Spleen (tissue), 11 donors: ENCODE results near the gene ACLY. TPM values are rescaled to one million over a fixed set of nuclear protein-coding genes. Genes with fewer than 3 reads are reported as not detected.
A peak's percentile ranks its signal among the peaks of the same experiment; 100 is the strongest.
"Not testable (repeated sequence)": the region's sequence is repeated elsewhere in the genome, so short reads cannot be mapped to it uniquely, and the experiment has no call there.

Source experiments
- DNase-seq: peaks from one replicate; pipeline ENCODE4 v3.0.0-alpha.2; 2020
- H3K27ac ChIP-seq, 8 donors: fragments of 200-600 bp; sonication (generic) in 7 of 8; 1 replicate in 4 of 8; 2 replicates in 4 of 8; pipeline versions ENCODE4 v1.5.0 to v1.8.0; 2016 to 2021; ENCODE audit warnings: inconsistent platforms in 4 of 8, mild to moderate bottlenecking in 4 of 8, moderate library complexity in 1 of 8
- H3K27me3 ChIP-seq, 7 donors: fragments of 200-600 bp; sonication (generic) in 6 of 7; replicated peaks in 1 of 7; 1 replicate in 4 of 7; 2 replicates in 3 of 7; pipeline versions ENCODE4 v1.5.0 to v1.8.0; 2016 to 2021; ENCODE audit warnings: inconsistent platforms in 3 of 7, mild to moderate bottlenecking in 1 of 7
- H3K36me3 ChIP-seq, 6 donors: fragments of 200-600 bp; sonication (generic) in 5 of 6; 1 replicate in 4 of 6; 2 replicates in 2 of 6; pipeline versions ENCODE4 v1.5.0 to v1.8.0; 2016 to 2021; ENCODE audit warnings: inconsistent platforms in 2 of 6
- H3K4me1 ChIP-seq, 6 donors: fragments of 200-600 bp; sonication (generic) in 5 of 6; 1 replicate in 3 of 6; 2 replicates in 3 of 6; pipeline versions ENCODE4 v1.5.0 to v1.8.0; 2016 to 2021; ENCODE audit warnings: inconsistent platforms in 3 of 6
- H3K4me3 ChIP-seq, 8 donors: fragments of 200-600 bp; sonication (generic) in 7 of 8; 1 replicate in 4 of 8; 2 replicates in 4 of 8; pipeline versions ENCODE4 v1.5.0 to v1.8.0; 2016 to 2021; ENCODE audit warnings: inconsistent platforms in 4 of 8, mild to moderate bottlenecking in 4 of 8, moderate library complexity in 2 of 8
- H3K9me3 ChIP-seq, 8 donors: fragments of 200-600 bp; sonication (generic) in 7 of 8; 1 replicate in 4 of 8; 2 replicates in 4 of 8; pipeline versions ENCODE4 v1.5.0 to v1.8.0; 2016 to 2021; ENCODE audit warnings: inconsistent platforms in 4 of 8
- POLR2A ChIP-seq, 3 donors: fragments of 450-650 bp; IDR thresholded peaks; one replicate each; pipeline ENCODE4 v1.5.1; 2017; ENCODE audit warnings: antibody characterized with exemption in 3 of 3, mild to moderate bottlenecking in 1 of 3
- POLR2AphosphoS5 ChIP-seq, 3 donors: sonication (generic); formaldehyde crosslinking; IDR thresholded peaks; one replicate each; pipeline ENCODE4 v1.5.1; 2017; ENCODE audit warnings: antibody characterized with exemption in 3 of 3
- WGBS, 5 donors: extraction: QIAGEN DNeasy Blood & Tissue Kit in 3 of 5; methylation state at CpG; one replicate each; pipeline versions ENCODE4 v1.1.5 to v1.1.7; 2013 to 2018; 5-methylcytosine and 5-hydroxymethylcytosine counted together
- intact Hi-C: fragments of 100-400 bp; cut with DNase I; formaldehyde crosslinking; loops from one replicate; pipeline ENCODE4 v1.15.0; 2023; ENCODE audit warnings: low total_unique reads
- polyA plus RNA-seq, 3 donors: library from polyadenylated mRNA; stranded (reverse); fragments of 200-250 nt; gene quantifications; one replicate each; pipeline ENCODE4 v1.2.1, GENCODE V29; 2013
- total RNA-seq, 7 donors: library from RNA; depleted of rRNA in 3 of 7; stranded (reverse); fragments of >200 nt in 3 of 7; fragmentation: NEBNext Ultra II Directional in 4 of 7; extraction: Animal tissue kit (Norgen Biotek cat#: 25700) in 4 of 7; gene quantifications; one replicate each; pipeline versions ENCODE4 v1.1.0 to v1.2.1, GENCODE V29; 2016 to 2021
- TF ChIP-seq, protein P1 (sequence below), 11 experiments: fragments of 200-600 bp in 7 of 11; fragments of 450-650 bp in 4 of 11; sonication (generic) in 4 of 11; IDR thresholded peaks in 8 of 11; conservative IDR thresholded peaks in 3 of 11; 1 replicate in 7 of 11; 2 replicates in 4 of 11; pipeline versions ENCODE4 v1.4.0 to v1.8.0; 2016 to 2021; ENCODE audit warnings: antibody characterized with exemption in 11 of 11, inconsistent platforms in 4 of 11, mild to moderate bottlenecking in 1 of 11
- donor health status: healthy with polysubstance abuse.
- donor health status: DM: no; HTN: no; CAD: no; lungs with moderate emphysema.
- donor health status: DM: no; HTN: no; CAD: no.
- donor health status: Bipolar disorder and iron deficiency.
- donor health status: healthy.
- donor health status: DM: no; HTN: no; CAD: no.
- donor health status: DM: yes; HTN: yes; CAD: no.

Gene ACLY
- total and polyA plus RNA-seq, 10 donors: 17.7 to 112 (median 80.2) TPM

DNA sequence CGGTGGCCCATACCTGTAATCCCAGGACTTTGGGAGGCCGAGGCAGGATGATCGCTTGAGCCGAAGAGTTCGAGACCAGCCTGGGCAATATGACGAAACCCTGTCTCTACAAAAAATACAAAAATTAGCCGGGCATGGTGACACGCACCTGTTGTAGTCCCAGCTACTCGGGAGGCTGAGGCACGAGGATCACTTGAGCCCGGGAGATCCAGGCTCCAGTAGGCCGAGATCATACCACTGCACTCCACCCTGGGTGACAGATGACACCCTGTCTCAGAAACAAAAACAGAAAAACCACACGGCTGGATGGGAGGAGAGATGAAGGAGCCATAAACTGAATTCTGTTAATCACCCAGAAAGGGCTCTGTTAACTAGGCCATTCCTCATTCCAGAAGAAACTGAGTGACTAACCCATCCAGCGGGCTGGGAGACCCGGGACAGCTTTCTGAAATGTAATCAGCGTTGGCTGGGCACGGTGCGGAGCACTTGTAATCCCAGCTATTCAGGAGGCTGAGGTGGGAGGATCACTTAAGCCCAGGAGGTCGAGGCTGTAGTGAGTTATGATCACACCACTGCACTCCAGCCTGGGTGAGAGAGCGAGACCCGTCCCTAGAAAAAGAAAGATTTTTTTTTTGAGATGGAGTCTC is 82.1 kb downstream of the ACLY start:
- no peaks in the 10 kb centered on the region for H3K9me3 ChIP-seq
- H3K27ac ChIP-seq: peak overlapping the region in 5 of 8 donors; percentile 65 to 85 (median 74)
- peaks cover 0 to 22% (median 7%) of the 10 kb centered on the region in 6 donors for H3K36me3 ChIP-seq
- H3K27me3 ChIP-seq: peaks cover 0 to 8% (median 0%) of the 10 kb centered on the region in 7 donors
- intact Hi-C loops: no loop called here
- 48 to 60% (median 53%) methylated on average over 21 of the region's 21 CpGs for WGBS, 5 donors
- H3K4me3 ChIP-seq: peak overlapping the region; percentile 81 to 93 (median 84)
- DNase-seq: no peak
- peaks cover 4 to 23% (median 18%) of the 10 kb centered on the region in 6 donors for H3K4me1 ChIP-seq
- no peak for TF ChIP-seq POLR2A (IDR thresholded peaks at IDR 0.05)

DNA sequence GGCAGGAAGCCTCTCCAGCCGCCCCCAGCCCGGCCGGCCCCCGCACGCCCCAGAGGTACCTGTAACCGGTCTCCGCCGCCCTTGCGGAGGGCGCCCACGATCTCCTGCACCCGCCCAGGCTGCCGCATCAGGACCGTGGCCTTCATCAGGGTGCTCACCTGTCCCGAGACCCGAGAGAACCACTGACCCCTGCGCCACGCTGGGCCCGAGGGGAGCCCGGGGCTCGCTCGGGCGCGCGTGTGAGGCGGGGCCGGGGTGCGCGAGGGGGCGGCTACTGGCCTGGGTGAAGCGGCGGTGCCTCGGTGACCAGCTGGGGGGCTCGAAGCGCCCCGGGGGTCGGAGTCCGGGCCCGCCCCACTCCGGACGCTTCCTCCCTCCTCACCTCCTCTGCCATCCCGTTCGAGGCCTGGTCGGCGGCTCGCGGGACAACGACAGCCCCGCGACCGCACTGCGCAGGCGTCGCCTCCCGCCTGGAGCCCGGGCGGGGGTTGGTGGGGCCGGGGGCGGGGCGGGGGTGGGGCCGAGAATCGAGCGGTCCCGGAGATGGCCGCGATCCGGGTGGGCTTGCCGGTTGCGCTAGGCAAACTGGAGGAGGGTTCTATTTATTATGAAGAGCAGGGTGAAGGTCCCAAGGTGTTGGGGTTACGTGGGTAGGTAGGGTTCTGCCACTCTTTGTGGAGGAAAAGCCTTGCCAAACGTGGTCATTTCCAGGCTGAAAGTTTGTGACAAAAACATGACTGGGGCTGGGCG is 82.8 kb downstream of the ACLY start, which contains the start of gene NT5C3B:
Gene NT5C3B (minus strand): TSS at position 433 of the 750 bp plus-strand sequence. CDS start 39 bp downstream, at position 394.
- TF ChIP-seq, protein P1, sequence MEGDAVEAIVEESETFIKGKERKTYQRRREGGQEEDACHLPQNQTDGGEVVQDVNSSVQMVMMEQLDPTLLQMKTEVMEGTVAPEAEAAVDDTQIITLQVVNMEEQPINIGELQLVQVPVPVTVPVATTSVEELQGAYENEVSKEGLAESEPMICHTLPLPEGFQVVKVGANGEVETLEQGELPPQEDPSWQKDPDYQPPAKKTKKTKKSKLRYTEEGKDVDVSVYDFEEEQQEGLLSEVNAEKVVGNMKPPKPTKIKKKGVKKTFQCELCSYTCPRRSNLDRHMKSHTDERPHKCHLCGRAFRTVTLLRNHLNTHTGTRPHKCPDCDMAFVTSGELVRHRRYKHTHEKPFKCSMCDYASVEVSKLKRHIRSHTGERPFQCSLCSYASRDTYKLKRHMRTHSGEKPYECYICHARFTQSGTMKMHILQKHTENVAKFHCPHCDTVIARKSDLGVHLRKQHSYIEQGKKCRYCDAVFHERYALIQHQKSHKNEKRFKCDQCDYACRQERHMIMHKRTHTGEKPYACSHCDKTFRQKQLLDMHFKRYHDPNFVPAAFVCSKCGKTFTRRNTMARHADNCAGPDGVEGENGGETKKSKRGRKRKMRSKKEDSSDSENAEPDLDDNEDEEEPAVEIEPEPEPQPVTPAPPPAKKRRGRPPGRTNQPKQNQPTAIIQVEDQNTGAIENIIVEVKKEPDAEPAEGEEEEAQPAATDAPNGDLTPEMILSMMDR (IDR thresholded peaks at IDR 0.05 in 8 of 11, conservative IDR thresholded peaks at IDR 0.05 in 3 of 11): no peak
- TF ChIP-seq POLR2A (IDR thresholded peaks at IDR 0.05) (no peak), POLR2AphosphoS5 (IDR thresholded peaks at IDR 0.05) (peak; percentile 76 to 78 (median 78))
- peak; percentile 88 for DNase-seq
- peaks cover 0 to 29% (median 14%) of the 10 kb centered on the region in 6 donors for H3K36me3 ChIP-seq
- peaks cover 4 to 23% (median 18%) of the 10 kb centered on the region in 6 donors for H3K4me1 ChIP-seq
- 1% methylated on average over 52 to 72 of the region's 72 CpGs for WGBS, 5 donors
- intact Hi-C loops: no loop called here
- H3K4me3 ChIP-seq: peak within 1 kb of the TSS; percentile 81 to 93 (median 84)
- H3K9me3 ChIP-seq: no peaks in the 10 kb centered on the region
- peak within 1 kb of the TSS in 7 of 8 donors; percentile 46 to 85 (median 73) for H3K27ac ChIP-seq
- H3K27me3 ChIP-seq: peaks cover 0 to 8% (median 0%) of the 10 kb centered on the region in 7 donors

DNA sequence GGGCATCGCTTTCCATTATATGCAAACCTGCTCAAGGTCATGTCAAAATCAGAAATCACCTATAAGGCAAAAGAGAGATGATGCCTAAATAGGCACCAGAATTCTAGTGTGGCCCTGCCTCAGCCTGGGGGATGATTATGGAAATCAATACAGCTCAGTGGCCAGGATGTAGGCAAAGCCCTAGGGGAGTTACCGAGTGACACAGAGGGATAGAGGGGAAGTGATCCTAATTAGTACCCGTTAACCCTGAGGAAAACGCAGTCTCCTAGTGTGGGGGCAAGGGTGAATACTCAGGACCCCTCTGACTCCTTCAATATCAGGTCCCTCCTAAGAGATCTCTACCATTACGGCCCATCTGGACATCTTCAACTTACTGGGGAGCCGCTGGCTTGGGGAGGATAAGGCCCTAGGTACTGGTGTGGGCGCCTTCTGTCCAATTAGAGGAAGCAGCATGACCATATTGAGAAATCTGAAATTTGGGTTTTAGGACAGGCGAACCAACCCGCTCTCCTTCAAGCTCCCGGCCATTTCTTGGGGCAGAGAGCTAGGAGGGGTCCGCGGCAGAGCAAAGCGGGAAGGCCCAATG is 83.4 kb downstream of the ACLY start:
- peaks cover 0 to 36% (median 20%) of the 10 kb centered on the region in 6 donors for H3K36me3 ChIP-seq
- intact Hi-C loops: no loop called here
- peaks cover 0 to 8% (median 0%) of the 10 kb centered on the region in 7 donors for H3K27me3 ChIP-seq
- H3K9me3 ChIP-seq: no peaks in the 10 kb centered on the region
- H3K4me3 ChIP-seq: peak overlapping the region; percentile 81 to 93 (median 84)
- H3K27ac ChIP-seq: peak overlapping the region in 7 of 8 donors; percentile 46 to 85 (median 73)
- 14 to 27% (median 21%) methylated on average over 10 to 13 of the region's 13 CpGs for WGBS, 5 donors
- peaks cover 4 to 23% (median 18%) of the 10 kb centered on the region in 6 donors for H3K4me1 ChIP-seq
- no peak for TF ChIP-seq POLR2A (IDR thresholded peaks at IDR 0.05)
- peak; percentile 77 for DNase-seq

DNA sequence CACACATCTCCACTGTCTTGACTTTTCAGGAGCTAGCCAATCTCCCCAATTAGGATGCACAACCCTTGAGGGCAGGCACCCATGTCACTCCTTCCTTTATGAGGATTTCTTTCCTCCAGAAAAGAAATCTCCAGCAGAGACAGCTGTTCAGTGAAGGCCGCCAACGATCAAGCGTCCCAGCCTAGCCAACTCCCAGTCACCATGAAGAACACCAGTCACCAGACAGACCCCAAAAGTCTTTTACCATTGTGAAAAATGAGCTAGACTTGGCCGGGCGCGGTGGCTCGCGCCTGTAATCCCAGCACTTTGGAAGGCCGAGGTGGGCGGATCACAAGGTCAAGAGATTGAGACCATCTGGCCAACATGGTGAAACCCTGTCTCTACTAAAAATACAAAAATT is 88.8 kb downstream of the ACLY start:
- H3K4me1 ChIP-seq, H3K27me3 ChIP-seq, H3K27ac ChIP-seq, intact Hi-C loops, H3K4me3 ChIP-seq, H3K9me3 ChIP-seq: not testable (repeated sequence)
- WGBS, 5 donors: 85 to 88% (median 86%) methylated on average over 10 of the region's 10 CpGs
- peak; percentile 46 for DNase-seq
- H3K36me3 ChIP-seq: peaks cover 4 to 89% (median 58%) of the 10 kb centered on the region in 6 donors

DNA sequence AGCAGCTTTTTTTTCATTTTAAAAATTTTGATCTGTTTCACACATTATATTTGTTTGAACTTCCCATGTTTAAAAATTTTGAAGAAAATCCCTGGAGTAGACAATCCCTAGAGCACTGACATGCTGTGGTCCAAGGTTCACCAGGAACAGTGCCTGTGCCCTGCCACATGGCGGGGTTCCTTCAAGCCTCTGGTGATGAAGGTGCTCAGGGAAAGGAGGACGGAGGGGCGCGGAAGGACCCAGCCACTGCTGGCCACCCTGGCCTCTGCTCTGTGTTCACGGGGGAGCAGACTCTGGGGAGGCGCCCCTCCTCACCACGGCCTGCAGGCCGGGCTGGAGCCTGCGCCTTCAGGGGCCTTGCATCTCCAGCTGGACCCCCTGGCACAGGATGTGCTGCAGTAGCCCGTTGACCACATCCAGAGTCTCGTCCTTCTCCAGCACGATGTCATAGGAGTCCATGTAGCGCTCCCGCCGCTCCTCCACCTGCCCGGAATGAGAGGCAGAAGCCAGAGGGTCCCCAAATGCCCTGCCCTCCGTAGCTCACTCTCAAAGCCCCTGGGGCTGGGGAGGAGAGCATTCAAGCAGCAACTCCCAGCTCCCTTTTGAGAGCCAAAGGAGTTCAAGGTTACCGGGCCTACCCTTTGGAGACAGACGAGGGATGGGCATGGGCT is 93.4 kb downstream of the ACLY start:
- intact Hi-C loops: no loop called here
- no peak overlapping the region for H3K4me3 ChIP-seq
- H3K36me3 ChIP-seq: peaks cover 4 to 63% (median 42%) of the 10 kb centered on the region in 6 donors
- 89 to 96% (median 93%) methylated on average over 19 of the region's 19 CpGs for WGBS, 5 donors
- TF ChIP-seq POLR2AphosphoS5 (IDR thresholded peaks at IDR 0.05) (no peak), POLR2A (IDR thresholded peaks at IDR 0.05) (no peak)
- TF ChIP-seq, protein P1 (IDR thresholded peaks at IDR 0.05 in 8 of 11, conservative IDR thresholded peaks at IDR 0.05 in 3 of 11): no peak
- DNase-seq: no peak
- no peaks in the 10 kb centered on the region for H3K4me1 ChIP-seq
- H3K27ac ChIP-seq: no peak overlapping the region
- H3K9me3 ChIP-seq: no peaks in the 10 kb centered on the region
- H3K27me3 ChIP-seq: no peaks in the 10 kb centered on the region
